Measurements from ENCODE around the gene CHRNA4.

CHRNA4 gene

DNA sequence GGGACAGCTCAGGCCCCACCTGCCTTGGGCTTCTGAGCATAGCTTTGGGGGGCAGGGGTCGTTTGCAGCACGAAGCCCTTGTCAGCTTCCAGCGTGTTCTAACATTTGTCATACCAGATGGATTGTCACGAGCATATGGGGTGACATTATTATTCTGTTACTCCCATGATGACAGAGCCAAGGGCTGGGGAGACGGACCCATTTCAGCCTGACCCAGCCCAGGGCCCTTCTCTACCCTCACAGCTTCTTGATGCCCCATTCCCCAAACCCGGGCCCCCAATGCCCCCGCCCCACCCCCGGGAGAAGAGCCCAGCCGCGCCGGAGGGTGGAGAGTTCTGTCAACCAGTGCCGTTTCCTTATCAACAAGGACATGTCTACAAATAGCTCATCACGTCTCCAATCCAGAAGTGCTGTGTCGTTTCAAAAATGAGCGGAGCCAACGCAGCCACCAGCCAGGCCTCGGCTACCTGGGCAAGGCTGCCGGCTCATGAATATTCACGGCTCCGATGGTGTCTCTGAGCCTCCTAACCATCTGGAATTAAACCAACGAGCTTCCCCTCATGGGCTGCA, 9.6 kb upstream of the CHRNA4 start:
- no peak for DNase-seq (ENCODE audit: low read depth)
- H3K4me3 ChIP-seq (ENCODE audit: low read length) = no peak overlapping the region
- TF ChIP-seq, protein P1, sequence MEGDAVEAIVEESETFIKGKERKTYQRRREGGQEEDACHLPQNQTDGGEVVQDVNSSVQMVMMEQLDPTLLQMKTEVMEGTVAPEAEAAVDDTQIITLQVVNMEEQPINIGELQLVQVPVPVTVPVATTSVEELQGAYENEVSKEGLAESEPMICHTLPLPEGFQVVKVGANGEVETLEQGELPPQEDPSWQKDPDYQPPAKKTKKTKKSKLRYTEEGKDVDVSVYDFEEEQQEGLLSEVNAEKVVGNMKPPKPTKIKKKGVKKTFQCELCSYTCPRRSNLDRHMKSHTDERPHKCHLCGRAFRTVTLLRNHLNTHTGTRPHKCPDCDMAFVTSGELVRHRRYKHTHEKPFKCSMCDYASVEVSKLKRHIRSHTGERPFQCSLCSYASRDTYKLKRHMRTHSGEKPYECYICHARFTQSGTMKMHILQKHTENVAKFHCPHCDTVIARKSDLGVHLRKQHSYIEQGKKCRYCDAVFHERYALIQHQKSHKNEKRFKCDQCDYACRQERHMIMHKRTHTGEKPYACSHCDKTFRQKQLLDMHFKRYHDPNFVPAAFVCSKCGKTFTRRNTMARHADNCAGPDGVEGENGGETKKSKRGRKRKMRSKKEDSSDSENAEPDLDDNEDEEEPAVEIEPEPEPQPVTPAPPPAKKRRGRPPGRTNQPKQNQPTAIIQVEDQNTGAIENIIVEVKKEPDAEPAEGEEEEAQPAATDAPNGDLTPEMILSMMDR (conservative IDR thresholded peaks at IDR 0.05; ENCODE audit: low read depth, low read length) = no peak

DNA sequence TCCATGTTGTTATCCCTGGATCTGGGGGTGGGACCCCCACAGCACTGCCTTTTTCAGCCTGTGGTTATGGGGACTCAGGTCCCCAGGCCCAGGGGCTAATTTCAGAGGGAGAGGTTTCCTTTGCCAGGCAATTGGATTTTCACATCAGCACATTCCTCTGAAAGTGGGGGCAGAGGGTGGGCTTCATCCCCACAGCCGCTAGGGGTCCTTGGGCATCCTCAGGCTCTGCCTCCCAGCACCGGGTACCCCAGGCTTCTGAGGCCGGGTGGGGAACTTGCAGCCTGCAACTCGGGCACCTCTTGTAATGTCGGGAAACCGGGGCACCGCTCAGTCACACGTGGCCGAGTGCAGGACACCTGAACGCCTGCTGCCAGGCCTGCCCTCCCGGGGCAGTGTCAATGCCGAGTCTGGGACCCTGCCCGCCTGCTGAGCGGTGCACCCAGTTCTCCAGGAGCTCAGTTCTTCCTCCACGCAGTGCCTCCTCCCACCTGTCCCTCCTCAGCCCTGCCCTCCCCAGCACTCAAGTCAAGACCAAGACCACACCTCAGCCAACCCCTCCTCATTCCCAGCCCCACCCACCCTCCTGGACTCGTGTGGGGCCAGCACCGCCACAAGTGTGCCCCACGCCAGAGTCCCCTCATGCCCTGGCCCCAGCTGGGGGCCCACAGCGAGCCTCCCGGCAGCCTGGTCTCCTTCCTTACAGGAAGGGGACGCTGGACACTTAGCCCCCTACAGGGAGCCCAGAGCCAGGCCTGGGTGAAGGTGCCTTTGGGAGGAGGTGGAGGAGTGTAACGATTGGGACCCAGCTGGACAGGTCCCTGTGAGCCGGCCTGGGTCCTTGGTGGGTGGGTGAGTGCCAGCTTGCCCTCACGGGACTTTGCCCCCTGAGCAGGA, 8.8 kb upstream of the CHRNA4 start:
- no peak for DNase-seq (ENCODE audit: low read depth)
- TF ChIP-seq, protein P1 (conservative IDR thresholded peaks at IDR 0.05; ENCODE audit: low read depth, low read length) = no peak
- H3K4me3 ChIP-seq (ENCODE audit: low read length) = no peak overlapping the region

DNA sequence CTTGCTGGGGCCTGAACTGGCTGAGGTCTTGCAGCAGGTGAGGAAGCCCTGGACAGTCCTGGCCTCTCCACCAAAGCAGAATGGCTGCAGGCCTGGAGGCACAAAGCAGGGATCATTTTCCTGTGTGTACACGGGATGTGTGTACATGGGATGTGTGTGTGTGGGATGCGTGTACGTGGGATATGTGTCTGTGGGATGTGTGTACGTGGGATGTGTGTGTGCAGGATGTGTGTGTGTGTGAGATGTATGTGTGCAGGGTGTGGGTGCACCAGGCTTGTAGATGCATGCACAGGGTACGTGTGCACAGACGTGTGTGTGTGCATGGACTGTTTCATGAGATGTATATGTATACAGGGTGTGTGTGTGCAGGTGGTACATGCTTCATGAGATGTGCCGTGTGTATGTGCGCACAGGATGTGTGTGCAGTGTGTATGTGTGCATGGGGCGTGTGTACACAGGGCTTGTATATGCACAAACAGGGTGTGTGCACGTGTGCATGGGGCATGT, 7.9 kb upstream of the CHRNA4 start:
- DNase-seq (ENCODE audit: low read depth) = no peak
- TF ChIP-seq, protein P1 (conservative IDR thresholded peaks at IDR 0.05; ENCODE audit: low read depth, low read length) = no peak
- H3K4me3 ChIP-seq (ENCODE audit: low read length) = no peak overlapping the region

DNA sequence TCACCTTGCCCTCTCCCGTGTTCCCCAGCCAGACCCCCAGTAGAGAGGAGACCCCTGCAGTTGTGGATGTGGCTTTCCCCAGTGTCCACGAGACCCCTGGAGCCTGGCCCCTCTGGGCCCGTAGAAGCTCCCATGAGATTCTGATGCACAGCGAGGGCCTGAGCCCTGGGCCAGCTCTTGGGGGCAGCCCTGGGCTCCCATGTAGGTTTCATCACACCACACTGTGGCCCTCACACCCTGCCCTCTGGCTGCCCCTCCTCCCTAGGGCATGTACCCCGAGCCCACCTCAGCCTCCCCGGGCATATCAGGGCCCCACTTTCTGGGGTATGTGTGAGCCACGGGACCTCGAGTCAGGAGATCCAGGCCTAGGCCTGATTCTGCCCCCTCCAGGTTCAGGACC, 7.0 kb upstream of the CHRNA4 start:
- TF ChIP-seq, protein P1 (conservative IDR thresholded peaks at IDR 0.05; ENCODE audit: low read depth, low read length) = no peak
- DNase-seq (ENCODE audit: low read depth) = no peak
- no peak overlapping the region for H3K4me3 ChIP-seq (ENCODE audit: low read length)

DNA sequence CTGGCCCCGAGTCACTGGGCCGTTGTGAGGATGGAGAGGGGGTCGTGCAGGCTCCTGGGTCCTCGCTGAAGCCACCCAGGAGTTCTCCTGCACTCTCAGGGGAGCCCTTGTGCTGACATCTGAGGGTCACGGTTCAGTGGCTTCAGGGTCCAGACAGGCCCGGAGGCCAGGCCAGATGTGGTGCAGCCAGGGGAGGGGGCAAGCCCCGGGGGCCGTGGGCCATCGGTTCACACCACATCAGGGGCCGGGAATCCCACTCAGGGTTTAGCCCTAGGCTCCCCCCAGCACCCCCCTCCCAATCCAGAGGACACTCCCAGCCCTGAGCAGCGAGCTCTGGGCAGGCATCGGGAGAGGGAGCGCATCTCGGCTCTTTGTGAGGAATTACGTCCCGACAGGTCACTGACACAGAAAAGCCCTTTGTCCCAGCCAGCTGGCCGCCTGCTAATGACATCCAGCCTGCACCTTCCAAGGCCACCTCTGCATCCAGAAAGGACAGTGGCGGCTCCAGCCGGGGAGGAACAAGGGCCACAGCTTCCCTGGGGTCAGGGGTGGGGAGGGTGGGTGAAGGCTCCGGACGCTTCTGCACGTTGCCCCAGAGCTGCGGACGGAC, 6.4 kb upstream of the CHRNA4 start:
- no peak for DNase-seq (ENCODE audit: low read depth)
- TF ChIP-seq, protein P1 (conservative IDR thresholded peaks at IDR 0.05; ENCODE audit: low read depth, low read length) = no peak
- H3K4me3 ChIP-seq (ENCODE audit: low read length) = no peak overlapping the region

DNA sequence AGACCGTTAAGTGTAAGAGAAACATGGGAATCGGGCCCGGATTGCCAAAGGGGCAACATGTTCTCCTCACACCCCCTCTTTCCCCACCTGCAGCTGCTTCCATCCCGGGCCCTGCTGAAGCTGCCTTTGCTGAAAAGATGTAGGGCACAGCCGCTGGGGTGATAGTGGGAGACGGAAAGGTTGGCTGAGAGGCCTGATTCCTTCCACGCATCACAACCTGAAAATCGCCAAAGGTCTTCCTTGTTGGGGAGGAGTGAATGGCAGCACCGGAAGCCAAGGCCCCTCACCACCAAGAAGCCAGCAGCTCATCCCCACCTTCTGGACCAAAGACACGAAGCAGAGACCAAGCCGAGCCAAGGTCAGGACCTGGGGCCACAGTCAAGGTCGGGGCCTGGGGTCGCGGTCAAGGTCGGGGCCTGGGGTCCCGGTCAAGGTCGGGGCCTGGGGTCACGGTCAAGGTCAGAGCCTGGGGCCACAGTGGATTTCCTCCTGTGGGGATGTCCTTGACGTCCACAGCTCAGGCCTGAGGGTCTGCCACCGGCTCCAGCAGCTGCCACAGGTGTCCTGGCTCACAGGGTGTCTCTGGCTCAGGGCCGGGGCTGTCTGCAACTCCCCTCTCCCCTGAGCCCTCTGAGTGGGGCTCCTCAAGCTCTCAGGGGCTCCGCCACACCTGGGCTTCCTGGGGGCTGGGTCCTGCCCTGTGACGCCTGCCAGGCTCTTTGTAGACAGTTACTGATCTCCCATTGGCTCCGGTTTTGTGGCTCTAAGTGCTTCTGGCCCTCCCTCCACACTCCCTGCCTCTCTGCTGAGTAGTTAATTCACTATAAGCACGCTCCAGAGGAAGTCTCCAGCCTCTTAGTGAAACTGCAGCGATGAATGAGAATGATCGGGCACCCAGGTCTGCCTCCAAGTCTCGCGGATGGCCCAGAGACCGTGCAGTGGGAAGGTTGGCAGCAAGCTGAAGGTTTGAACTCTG, 5.5 kb upstream of the CHRNA4 start:
- TF ChIP-seq, protein P1 (conservative IDR thresholded peaks at IDR 0.05; ENCODE audit: low read depth, low read length) = no peak
- no peak overlapping the region for H3K4me3 ChIP-seq (ENCODE audit: low read length)
- no peak for DNase-seq (ENCODE audit: low read depth)
